Measurements from ENCODE around the gene C1QTNF7.

The C1QTNF7 gene

GRCh38 chr4:15414551-15415091 lies 13.2 kb upstream of the C1QTNF7 start:
- DNase-seq (ENCODE audit: low read depth, low spot score): no peak

- no peak for DNase-seq (ENCODE audit: low read depth, low spot score)
These were observed 11.2 kb upstream of the C1QTNF7 start for GRCh38 chr4:15416357-15417232.

- DNase-seq (ENCODE audit: low read depth, low spot score): no peak
These were observed 10.6 kb upstream of the C1QTNF7 start for GRCh38 chr4:15417233-15417660.

- no peak for DNase-seq (ENCODE audit: low read depth, low spot score)
These were observed 8.9 kb upstream of the C1QTNF7 start for GRCh38 chr4:15418956-15419355.

GRCh38 chr4:15420642-15421041 lies 7.2 kb upstream of the C1QTNF7 start:
- DNase-seq (ENCODE audit: low read depth, low spot score): peak; percentile 73

GRCh38 chr4:15423285-15423711 lies 4.5 kb upstream of the C1QTNF7 start:
- DNase-seq (ENCODE audit: low read depth, low spot score): no peak

GRCh38 chr4:15425520-15425919 lies 2.3 kb upstream of the C1QTNF7 start:
- DNase-seq (ENCODE audit: low read depth, low spot score): no peak

GRCh38 chr4:15427161-15427560 lies 672 bp upstream of the C1QTNF7 start:
- no peak for DNase-seq (ENCODE audit: low read depth, low spot score)

GRCh38 chr4:15428611-15429010 lies 778 bp downstream of the C1QTNF7 start:
- DNase-seq (ENCODE audit: low read depth, low spot score): no peak

- no peak for DNase-seq (ENCODE audit: low read depth, low spot score)
These were observed 6.3 kb downstream of the C1QTNF7 start for GRCh38 chr4:15434091-15434490.

GRCh38 chr4:15434676-15435075 lies 6.8 kb downstream of the C1QTNF7 start:
- no peak for DNase-seq (ENCODE audit: low read depth, low spot score)

GRCh38 chr4:15436513-15436912 lies 8.7 kb downstream of the C1QTNF7 start:
- peak; percentile 49 for DNase-seq (ENCODE audit: low read depth, low spot score)

- DNase-seq (ENCODE audit: low read depth, low spot score): no peak
These were observed 11.2 kb downstream of the C1QTNF7 start for GRCh38 chr4:15438939-15439524.

GRCh38 chr4:15443371-15444160 lies 15.7 kb downstream of the C1QTNF7 start:
- no peak for DNase-seq (ENCODE audit: low read depth, low spot score)

- DNase-seq (ENCODE audit: low read depth, low spot score): no peak
These were observed 16.4 kb downstream of the C1QTNF7 start for GRCh38 chr4:15444276-15444675.

- no peak for DNase-seq (ENCODE audit: low read depth, low spot score)
These were observed 17.2 kb downstream of the C1QTNF7 start for GRCh38 chr4:15444879-15445547.

GRCh38 chr4:15451181-15451865 lies 23.5 kb downstream of the C1QTNF7 start:
- DNase-seq (ENCODE audit: low read depth, low spot score): no peak

GRCh38 chr4:15451866-15452765 lies 24.3 kb downstream of the C1QTNF7 start:
- peak; percentile 31 for DNase-seq (ENCODE audit: low read depth, low spot score)

GRCh38 chr4:15455290-15455689 lies 27.5 kb downstream of the C1QTNF7 start:
- DNase-seq (ENCODE audit: low read depth, low spot score): no peak

Measured in smooth muscle cell of the brain vasculature (primary cell).